Prostate gland (tissue), 2 donors: Measurements from ENCODE around the gene RPS25. TPM values are rescaled to one million over a fixed set of nuclear protein-coding genes. Genes with fewer than 3 reads are reported as not detected.

Experiments used
- DNase-seq: peaks from one replicate; pipeline ENCODE4 v3.0.0-alpha.2; 2019; ENCODE audit warnings: low spot score
- H3K27ac ChIP-seq, 2 donors: fragments of 200-600 bp; sonication (generic); 2 replicates each; pipeline ENCODE4 v1.5.1; 2017 to 2019
- H3K27me3 ChIP-seq: fragments of 200-600 bp; sonication (generic); replicated peaks from 2 replicates; pipeline ENCODE4 v1.5.1; 2019; ENCODE audit not compliant: insufficient read depth
- H3K36me3 ChIP-seq, 2 donors: fragments of 200-600 bp; sonication (generic); 1 replicate in 1 of 2; 2 replicates in 1 of 2; pipeline versions ENCODE4 v1.5.1 to v1.8.1; 2017 to 2019
- H3K4me1 ChIP-seq: fragments of 200-600 bp; sonication (generic); replicated peaks from 2 replicates; pipeline ENCODE4 v1.5.1; 2019
- H3K4me3 ChIP-seq, 2 donors: fragments of 200-600 bp; sonication (generic); 2 replicates each; pipeline ENCODE4 v1.5.1; 2017 to 2019
- H3K9me3 ChIP-seq: fragments of 200-600 bp; sonication (generic); 2 replicates; pipeline ENCODE4 v1.5.1; 2017
- POLR2A ChIP-seq: fragments of 450-650 bp; IDR thresholded peaks from one replicate; pipeline ENCODE4 v1.6.1; 2016; ENCODE audit warnings: antibody characterized with exemption, mild to moderate bottlenecking
- POLR2AphosphoS5 ChIP-seq: sonication (generic); formaldehyde crosslinking; IDR thresholded peaks from one replicate; pipeline ENCODE4 v1.6.1; 2017; ENCODE audit warnings: antibody characterized with exemption
- WGBS: methylation state at CpG from one replicate; pipeline ENCODE4 v1.1.5; 2018; 5-methylcytosine and 5-hydroxymethylcytosine counted together
- intact Hi-C: fragments of 100-400 bp; cut with DNase I; formaldehyde crosslinking; loops from one replicate; pipeline ENCODE4 v1.14.2; 2022
- total RNA-seq, 2 donors: library from RNA; depleted of rRNA; stranded (reverse); fragments of >200 nt; gene quantifications; one replicate each; pipeline ENCODE4 v1.1.0, GENCODE V29; 2016
- TF ChIP-seq, protein P1 (sequence below), 4 experiments: fragments of 200-600 bp in 2 of 4; fragments of 450-650 bp in 2 of 4; sonication (generic) in 2 of 4; IDR thresholded peaks; 1 replicate in 3 of 4; 2 replicates in 1 of 4; pipeline ENCODE4 v1.5.1; 2016 to 2019; ENCODE audit warnings: antibody characterized with exemption in 4 of 4, mild to moderate bottlenecking in 2 of 4, moderate library complexity in 2 of 4

The RPS25 gene
- total RNA-seq, 2 donors from 2014 or later: 949 to 1,730 TPM

DNA sequence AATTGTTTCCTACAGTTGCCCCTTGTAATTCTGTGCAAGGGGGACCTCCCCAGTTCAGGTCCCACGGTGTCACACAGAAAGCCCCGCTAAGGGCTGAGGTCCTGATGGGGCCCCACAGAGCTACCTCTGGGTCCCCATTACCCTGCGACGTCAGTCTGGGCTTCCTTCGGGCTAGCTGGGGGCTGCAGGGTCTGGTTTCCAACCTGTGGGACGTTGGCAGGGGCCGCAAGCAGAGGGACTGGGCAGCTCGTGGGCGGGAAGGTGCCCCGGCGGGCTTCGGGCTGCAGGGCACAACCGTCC is 11.8 kb upstream of the RPS25 start:
- H3K27ac ChIP-seq: peak overlapping the region; percentile 91 to 93
- H3K4me1 ChIP-seq: peaks cover 17% of the 10 kb centered on the region
- no peak for DNase-seq
- H3K4me3 ChIP-seq: peak overlapping the region; percentile 68 to 75
- TF ChIP-seq, protein P1, sequence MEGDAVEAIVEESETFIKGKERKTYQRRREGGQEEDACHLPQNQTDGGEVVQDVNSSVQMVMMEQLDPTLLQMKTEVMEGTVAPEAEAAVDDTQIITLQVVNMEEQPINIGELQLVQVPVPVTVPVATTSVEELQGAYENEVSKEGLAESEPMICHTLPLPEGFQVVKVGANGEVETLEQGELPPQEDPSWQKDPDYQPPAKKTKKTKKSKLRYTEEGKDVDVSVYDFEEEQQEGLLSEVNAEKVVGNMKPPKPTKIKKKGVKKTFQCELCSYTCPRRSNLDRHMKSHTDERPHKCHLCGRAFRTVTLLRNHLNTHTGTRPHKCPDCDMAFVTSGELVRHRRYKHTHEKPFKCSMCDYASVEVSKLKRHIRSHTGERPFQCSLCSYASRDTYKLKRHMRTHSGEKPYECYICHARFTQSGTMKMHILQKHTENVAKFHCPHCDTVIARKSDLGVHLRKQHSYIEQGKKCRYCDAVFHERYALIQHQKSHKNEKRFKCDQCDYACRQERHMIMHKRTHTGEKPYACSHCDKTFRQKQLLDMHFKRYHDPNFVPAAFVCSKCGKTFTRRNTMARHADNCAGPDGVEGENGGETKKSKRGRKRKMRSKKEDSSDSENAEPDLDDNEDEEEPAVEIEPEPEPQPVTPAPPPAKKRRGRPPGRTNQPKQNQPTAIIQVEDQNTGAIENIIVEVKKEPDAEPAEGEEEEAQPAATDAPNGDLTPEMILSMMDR (IDR thresholded peaks at IDR 0.05): no peak
- TF ChIP-seq POLR2AphosphoS5: no peak
- TF ChIP-seq POLR2A: no peak
- 3% methylated on average over 13 of the region's 13 CpGs for WGBS
- no peaks in the 10 kb centered on the region for H3K27me3 ChIP-seq
- intact Hi-C loops: no loop called here
- H3K9me3 ChIP-seq: no peaks in the 10 kb centered on the region
- H3K36me3 ChIP-seq: no peaks in the 10 kb centered on the region

DNA sequence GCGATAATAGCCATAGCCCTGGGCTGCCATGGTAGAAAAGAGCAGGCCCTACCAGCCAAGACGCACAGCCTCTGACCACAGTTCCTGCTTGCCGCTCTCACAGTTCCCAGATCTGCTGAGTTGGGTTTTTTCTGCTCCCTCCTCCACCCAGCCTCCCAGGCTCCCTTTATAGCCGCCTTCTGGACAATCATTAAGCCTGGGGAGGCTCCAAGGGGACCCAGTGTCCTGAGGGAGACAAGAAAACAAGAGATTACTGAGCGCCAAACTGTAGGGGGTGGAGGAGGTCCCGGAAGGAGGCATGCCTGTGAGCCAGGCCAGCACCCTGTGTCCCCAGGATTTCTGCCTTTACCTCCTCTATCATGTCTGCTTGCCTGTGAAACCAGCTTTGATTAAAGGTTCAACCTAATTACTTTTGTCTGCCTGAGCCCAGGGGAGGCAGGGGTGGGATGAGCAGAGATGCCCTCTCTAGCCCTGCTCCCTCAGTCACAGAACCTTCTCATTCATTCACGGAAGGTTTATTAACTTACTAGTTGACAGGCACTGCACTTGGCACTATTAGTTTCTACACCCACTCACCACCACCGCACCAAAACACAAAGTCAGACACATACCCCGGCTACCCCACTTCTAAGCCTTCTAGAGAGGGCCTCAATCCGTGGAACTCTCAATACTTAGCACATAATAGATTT is 11.3 kb upstream of the RPS25 start:
- 45% methylated on average over 10 of the region's 10 CpGs for WGBS
- Histone ChIP-seq H3K27me3 (no peaks in the 10 kb centered on the region), H3K27ac (peak overlapping the region; percentile 91 to 93), H3K9me3 (no peaks in the 10 kb centered on the region), H3K4me3 (peak overlapping the region; percentile 68 to 75), H3K4me1 (peaks cover 17% of the 10 kb centered on the region), H3K36me3 (no peaks in the 10 kb centered on the region)
- intact Hi-C loops: no loop called here
- TF ChIP-seq, protein P1 (IDR thresholded peaks at IDR 0.05): peak in 1 of 4 experiments; percentile 4
- TF ChIP-seq POLR2A (no peak), POLR2AphosphoS5 (peak; percentile 75)
- peak; percentile 48 for DNase-seq

DNA sequence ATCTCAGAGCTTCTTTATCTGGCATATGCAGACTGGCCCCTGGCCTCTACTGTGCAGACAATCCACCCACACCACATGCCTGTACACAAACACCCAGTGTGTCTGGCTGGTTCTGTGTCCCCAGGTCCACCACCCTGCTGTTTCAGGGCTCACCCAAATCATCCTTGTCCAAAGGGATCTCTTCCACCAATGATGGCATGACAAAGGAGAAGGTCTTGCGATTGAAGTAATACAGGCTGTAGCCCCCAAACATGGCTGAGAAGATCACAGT is 10.9 kb upstream of the RPS25 start:
- Histone ChIP-seq H3K4me3 (peak overlapping the region in 1 of 2 donors; percentile 75), H3K27ac (peak overlapping the region; percentile 91 to 93), H3K36me3 (no peaks in the 10 kb centered on the region), H3K27me3 (no peaks in the 10 kb centered on the region), H3K4me1 (peaks cover 17% of the 10 kb centered on the region), H3K9me3 (no peaks in the 10 kb centered on the region)
- TF ChIP-seq POLR2A (no peak), POLR2AphosphoS5 (no peak)
- TF ChIP-seq, protein P1 (IDR thresholded peaks at IDR 0.05): no peak
- 80% methylated on average over 1 of the region's 1 CpG for WGBS
- no peak for DNase-seq
- intact Hi-C loops: no loop called here

GRCh38 chr11:119028346-119029068 is 10.4 kb upstream of the RPS25 start:
- H3K4me3 ChIP-seq: peak overlapping the region in 1 of 2 donors; percentile 75
- H3K9me3 ChIP-seq: no peaks in the 10 kb centered on the region
- intact Hi-C loops: no loop called here
- H3K4me1 ChIP-seq: peaks cover 18% of the 10 kb centered on the region
- no peak for DNase-seq
- TF ChIP-seq, protein P1 (IDR thresholded peaks at IDR 0.05): no peak
- no peak for TF ChIP-seq POLR2A
- no peak for TF ChIP-seq POLR2AphosphoS5
- no peaks in the 10 kb centered on the region for H3K27me3 ChIP-seq
- peak overlapping the region; percentile 91 to 93 for H3K27ac ChIP-seq
- no peaks in the 10 kb centered on the region for H3K36me3 ChIP-seq
- 61% methylated on average over 9 of the region's 9 CpGs for WGBS
